OCI-LY3 (cell line): Measurements from ENCODE around the gene CD151.

Experiments used
- H2AFZ ChIP-seq: fragments of 200-600, 300-600 bp; shearing (Covaris generic); 2 replicates; pipeline ENCODE4 v1.6.0; 2014; ENCODE audit warnings: antibody characterized with exemption, low read depth, low read length
- H3K27ac ChIP-seq: fragments of 200-600, 300-600 bp; sonication (generic); 2 replicates; pipeline ENCODE4 v1.5.1; 2014; ENCODE audit warnings: mild to moderate bottlenecking, low read length, moderate library complexity, mixed read lengths
- H3K27me3 ChIP-seq: fragments of 200-600, 300-600 bp; sonication (generic); 2 replicates; pipeline ENCODE4 v1.6.1; 2014; ENCODE audit warnings: low read depth, low read length, mixed read lengths
- H3K36me3 ChIP-seq: fragments of 200-600, 300-600 bp; sonication (generic); replicated peaks from 2 replicates; pipeline ENCODE3; 2014; ENCODE audit warnings: low read depth, low read length, mixed read lengths
- H3K4me1 ChIP-seq: fragments of 300-600, 200-600 bp; sonication (generic); 2 replicates; pipeline ENCODE4 v1.6.1; 2014; ENCODE audit warnings: low read length, mixed read lengths
- H3K4me2 ChIP-seq: fragments of 200-600, 300-600 bp; sonication (generic); 2 replicates; pipeline ENCODE4 v1.6.1; 2014; ENCODE audit warnings: low read length, mixed read lengths
- H3K4me3 ChIP-seq: fragments of 300-600, 200-600 bp; sonication (generic); 2 replicates; pipeline ENCODE4 v1.5.1; 2014; ENCODE audit warnings: antibody characterized with exemption, mild to moderate bottlenecking, low read length, moderate library complexity
- H3K79me2 ChIP-seq: fragments of 300-600, 200-600 bp; shearing (Covaris generic); 2 replicates; pipeline ENCODE4 v1.6.1; 2014; ENCODE audit warnings: mild to moderate bottlenecking, low read length, mixed read lengths
- H3K9ac ChIP-seq: fragments of 300-600, 200-600 bp; shearing (Covaris generic); 2 replicates; pipeline ENCODE4 v1.6.0; 2014; ENCODE audit warnings: mild to moderate bottlenecking, low read length, moderate library complexity
- H3K9me3 ChIP-seq: fragments of 200-600, 300-600 bp; shearing (Covaris generic); 2 replicates; pipeline ENCODE4 v1.6.1; 2014; ENCODE audit warnings: low read length, mixed read lengths; ENCODE audit not compliant: insufficient read depth
- H4K20me1 ChIP-seq: fragments of 200-600, 300-600 bp; sonication (generic); 2 replicates; pipeline ENCODE4 v1.6.1; 2016; ENCODE audit warnings: low read length, mixed read lengths; ENCODE audit not compliant: insufficient read depth
- EZH2phosphoT487 ChIP-seq: fragments of 200-600 bp; shearing (Covaris generic); IDR thresholded peaks from 2 replicates; pipeline ENCODE4 v1.6.1; 2018; ENCODE audit warnings: antibody characterized with exemption, mixed run types, low read depth
- TF ChIP-seq, protein P1 (sequence below): fragments of 200-600, 300-600 bp; sonication (generic); IDR thresholded peaks from 2 replicates; pipeline ENCODE4 v1.5.1; 2014; ENCODE audit warnings: antibody characterized with exemption, low read length, low read depth

Gene CD151

DNA sequence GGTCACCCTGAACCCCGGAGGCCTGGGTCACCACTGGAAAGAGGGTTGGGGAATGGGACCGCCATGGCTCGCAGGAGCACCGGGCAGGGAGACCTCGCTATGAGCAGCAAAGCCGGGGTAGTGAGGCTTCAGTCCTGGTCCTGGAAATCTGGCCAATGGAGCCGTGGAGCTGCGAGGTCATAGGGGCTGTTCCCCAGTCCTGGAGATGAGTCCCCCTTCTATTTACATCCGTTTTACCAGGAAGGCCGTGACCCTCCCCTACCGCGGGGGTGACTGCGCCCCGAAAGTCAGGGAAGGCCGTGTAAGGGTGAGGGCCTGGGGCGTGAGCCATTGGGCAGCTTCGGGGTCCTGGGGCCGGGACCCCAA lies 28.2 kb upstream of the CD151 start:
- H3K9me3 ChIP-seq: no peaks in the 10 kb centered on the region
- peak overlapping the region; percentile 12; the same call in 1 of the 2 replicates for H3K27ac ChIP-seq
- H3K4me2 ChIP-seq: peak overlapping the region; percentile 90
- H2AFZ ChIP-seq: no peak overlapping the region
- no peaks in the 10 kb centered on the region for H3K27me3 ChIP-seq
- TF ChIP-seq, protein P1, sequence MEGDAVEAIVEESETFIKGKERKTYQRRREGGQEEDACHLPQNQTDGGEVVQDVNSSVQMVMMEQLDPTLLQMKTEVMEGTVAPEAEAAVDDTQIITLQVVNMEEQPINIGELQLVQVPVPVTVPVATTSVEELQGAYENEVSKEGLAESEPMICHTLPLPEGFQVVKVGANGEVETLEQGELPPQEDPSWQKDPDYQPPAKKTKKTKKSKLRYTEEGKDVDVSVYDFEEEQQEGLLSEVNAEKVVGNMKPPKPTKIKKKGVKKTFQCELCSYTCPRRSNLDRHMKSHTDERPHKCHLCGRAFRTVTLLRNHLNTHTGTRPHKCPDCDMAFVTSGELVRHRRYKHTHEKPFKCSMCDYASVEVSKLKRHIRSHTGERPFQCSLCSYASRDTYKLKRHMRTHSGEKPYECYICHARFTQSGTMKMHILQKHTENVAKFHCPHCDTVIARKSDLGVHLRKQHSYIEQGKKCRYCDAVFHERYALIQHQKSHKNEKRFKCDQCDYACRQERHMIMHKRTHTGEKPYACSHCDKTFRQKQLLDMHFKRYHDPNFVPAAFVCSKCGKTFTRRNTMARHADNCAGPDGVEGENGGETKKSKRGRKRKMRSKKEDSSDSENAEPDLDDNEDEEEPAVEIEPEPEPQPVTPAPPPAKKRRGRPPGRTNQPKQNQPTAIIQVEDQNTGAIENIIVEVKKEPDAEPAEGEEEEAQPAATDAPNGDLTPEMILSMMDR: no peak
- TF ChIP-seq EZH2phosphoT487: no peak
- peak overlapping the region; percentile 77 for H3K9ac ChIP-seq
- peaks cover 17% of the 10 kb centered on the region for H3K79me2 ChIP-seq
- H3K4me3 ChIP-seq: peak overlapping the region; percentile 85
- H4K20me1 ChIP-seq: no peaks in the 10 kb centered on the region
- no peaks in the 10 kb centered on the region for H3K36me3 ChIP-seq
- H3K4me1 ChIP-seq: peaks cover 18% of the 10 kb centered on the region; the same call in 1 of the 2 replicates

DNA sequence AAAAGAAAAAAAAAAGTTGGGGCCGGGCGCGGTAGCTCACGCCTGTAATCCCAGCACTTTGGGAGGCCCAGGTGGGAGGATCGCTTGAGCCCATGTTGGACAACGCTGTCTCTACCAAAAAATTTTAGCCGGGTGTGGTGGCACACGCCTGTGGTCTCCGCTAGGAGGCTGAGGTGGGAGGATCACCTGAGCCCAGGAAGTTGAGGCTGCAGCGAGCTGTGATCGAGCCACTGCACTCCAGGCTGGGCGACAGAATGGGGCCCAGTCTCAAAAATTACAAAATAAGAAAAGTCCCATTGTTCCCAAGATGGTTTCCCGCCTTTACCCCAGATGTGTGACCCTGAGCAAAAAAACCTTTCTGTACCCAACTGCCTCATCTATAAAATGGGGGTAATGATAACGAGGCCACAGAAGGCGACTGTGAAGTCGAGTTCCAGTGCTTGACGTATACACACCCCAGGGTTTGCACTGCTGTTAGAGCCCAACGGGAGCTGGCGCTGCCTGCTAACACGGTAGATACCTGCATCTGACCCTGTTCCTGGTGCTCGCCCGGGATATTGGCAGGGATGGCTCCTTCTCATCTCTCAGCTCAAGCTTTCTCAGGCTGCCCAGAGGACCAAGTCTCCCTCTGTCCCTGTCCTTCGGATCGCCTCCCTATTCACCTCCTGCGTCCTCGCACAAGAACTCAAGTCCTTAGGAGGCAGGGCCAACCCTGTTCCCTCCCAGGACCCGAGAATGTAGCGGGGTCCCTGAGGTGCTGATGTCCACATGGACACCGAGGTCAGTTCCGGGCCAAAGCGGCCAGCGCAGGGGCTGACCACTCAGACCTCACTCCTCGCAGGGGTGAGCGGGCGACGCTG lies 24.1 kb upstream of the CD151 start:
- Histone ChIP-seq H3K4me2 (peak overlapping the region; percentile 98), H2AFZ (no peak overlapping the region), H3K4me1 (peaks cover 32% of the 10 kb centered on the region), H3K79me2 (peaks cover 53% of the 10 kb centered on the region), H3K9me3 (no peaks in the 10 kb centered on the region), H4K20me1 (peaks cover 25% of the 10 kb centered on the region), H3K9ac (peak overlapping the region; percentile 94), H3K27ac (peak overlapping the region; percentile 87), H3K36me3 (peaks cover 36% of the 10 kb centered on the region), H3K4me3 (peak overlapping the region; percentile 94), H3K27me3 (no peaks in the 10 kb centered on the region)
- TF ChIP-seq, protein P1: no peak
- no peak for TF ChIP-seq EZH2phosphoT487

DNA sequence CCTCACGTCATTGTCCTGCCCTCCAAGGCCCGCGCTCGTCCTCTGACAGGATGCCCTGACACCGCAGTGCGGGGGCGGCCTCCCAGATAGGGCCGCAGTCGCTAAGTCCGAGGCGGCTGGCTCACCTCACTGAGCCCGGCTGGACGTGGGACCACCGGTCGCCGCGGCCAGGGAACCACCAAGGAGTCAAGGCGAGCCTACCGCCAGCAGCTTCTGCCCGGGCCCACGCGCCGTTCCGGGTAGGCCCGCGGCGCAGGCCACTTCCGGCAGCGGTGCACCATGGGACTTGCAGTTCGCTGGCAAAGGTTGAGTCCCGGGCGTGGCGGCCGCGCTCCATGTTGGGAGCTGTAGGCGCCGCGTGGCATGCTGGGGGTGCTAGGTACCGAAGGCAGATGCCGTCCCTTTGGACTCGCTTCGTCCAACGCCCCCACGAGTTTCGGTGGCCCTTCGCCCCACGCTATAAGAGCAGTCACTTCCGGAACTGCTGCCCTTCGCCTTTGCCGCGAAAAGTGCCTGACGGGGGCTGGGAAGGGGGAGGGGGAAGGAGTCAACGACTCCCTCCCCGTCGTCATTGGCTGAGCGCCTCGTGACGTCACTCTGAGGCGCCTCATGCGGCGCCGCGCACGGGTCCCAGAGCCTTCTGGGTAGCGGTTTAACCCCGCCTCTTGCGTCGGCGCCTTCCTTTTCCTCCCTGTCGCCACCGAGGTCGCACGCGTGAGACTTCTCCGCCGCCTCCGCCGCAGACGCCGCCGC lies 23.3 kb upstream of the CD151 start, which contains the start of gene RPLP2:
RPLP2 (plus strand) TSS at position 681 of the 753 bp plus-strand sequence. CDS start 268 bp downstream, outside the sequence.
- no peaks in the 10 kb centered on the region for H3K27me3 ChIP-seq
- peak within 1 kb of the TSS; percentile 94 for H3K9ac ChIP-seq
- peaks cover 39% of the 10 kb centered on the region for H3K36me3 ChIP-seq
- TF ChIP-seq EZH2phosphoT487: no peak
- TF ChIP-seq, protein P1: no peak
- peaks cover 53% of the 10 kb centered on the region for H3K79me2 ChIP-seq
- H3K4me3 ChIP-seq: peak within 1 kb of the TSS; percentile 94
- H3K4me1 ChIP-seq: peaks cover 24% of the 10 kb centered on the region
- H4K20me1 ChIP-seq: peaks cover 26% of the 10 kb centered on the region
- peak within 1 kb of the TSS; percentile 87 for H3K27ac ChIP-seq
- no peaks in the 10 kb centered on the region for H3K9me3 ChIP-seq
- H2AFZ ChIP-seq: peak within 1 kb of the TSS; percentile 88; the same call in 1 of the 2 replicates
- peak within 1 kb of the TSS; percentile 98 for H3K4me2 ChIP-seq
